ENCODE data around the gene ALG6. TPM values are rescaled to one million over a fixed set of nuclear protein-coding genes. Genes with fewer than 3 reads are reported as not detected.
"Not testable (repeated sequence)": the region's sequence is repeated elsewhere in the genome, so short reads cannot be mapped to it uniquely, and the experiment has no call there.

The ALG6 gene
- total RNA-seq, 1 experiment from 2014 or later = 42.3 TPM

GRCh38 chr1:63328122-63328521, 39.3 kb upstream of the ALG6 start:
- DNase-seq (ENCODE audit: low spot score) = no peak

GRCh38 chr1:63328781-63329180, 38.6 kb upstream of the ALG6 start:
- DNase-seq (ENCODE audit: low spot score) = no peak

- DNase-seq (ENCODE audit: low spot score) = no peak
These were observed 37.7 kb upstream of the ALG6 start for GRCh38 chr1:63329621-63330330.

GRCh38 chr1:63330331-63330916, 37.0 kb upstream of the ALG6 start:
- no peak for DNase-seq (ENCODE audit: low spot score)

- DNase-seq (ENCODE audit: low spot score) = no peak
These were observed 25.0 kb upstream of the ALG6 start for GRCh38 chr1:63342402-63342801.

- no peak for DNase-seq (ENCODE audit: low spot score)
These were observed 23.5 kb upstream of the ALG6 start for GRCh38 chr1:63343922-63344321.

- no peak for DNase-seq (ENCODE audit: low spot score)
These were observed 17.1 kb upstream of the ALG6 start for GRCh38 chr1:63350320-63350719.

GRCh38 chr1:63352736-63353135, 14.7 kb upstream of the ALG6 start:
- DNase-seq (ENCODE audit: low spot score) = no peak

- DNase-seq (ENCODE audit: low spot score) = not testable (repeated sequence)
These were observed 11.2 kb upstream of the ALG6 start for GRCh38 chr1:63356234-63356633.

- DNase-seq (ENCODE audit: low spot score) = no peak
These were observed 7.9 kb upstream of the ALG6 start for GRCh38 chr1:63359561-63359960.

GRCh38 chr1:63362073-63362472, 5.4 kb upstream of the ALG6 start:
- no peak for DNase-seq (ENCODE audit: low spot score)

GRCh38 chr1:63362578-63362977, 4.8 kb upstream of the ALG6 start:
- no peak for DNase-seq (ENCODE audit: low spot score)

- no peak for DNase-seq (ENCODE audit: low spot score)
These were observed 4.4 kb upstream of the ALG6 start for GRCh38 chr1:63363014-63363413.

- no peak for DNase-seq (ENCODE audit: low spot score)
These were observed 566 bp upstream of the ALG6 start for GRCh38 chr1:63366908-63367214.

GRCh38 chr1:63368131-63368530, 704 bp downstream of the ALG6 start:
- no peak for DNase-seq (ENCODE audit: low spot score)

GRCh38 chr1:63379583-63379982, 12.2 kb downstream of the ALG6 start:
- DNase-seq (ENCODE audit: low spot score) = no peak

GRCh38 chr1:63381741-63382140, 14.3 kb downstream of the ALG6 start:
- DNase-seq (ENCODE audit: low spot score) = no peak

GRCh38 chr1:63401945-63402344, 34.5 kb downstream of the ALG6 start:
- no peak for DNase-seq (ENCODE audit: low spot score)

- no peak for DNase-seq (ENCODE audit: low spot score)
These were observed 36.0 kb downstream of the ALG6 start for GRCh38 chr1:63403386-63403785.

GRCh38 chr1:63405021-63405420, 37.6 kb downstream of the ALG6 start:
- no peak for DNase-seq (ENCODE audit: low spot score)

GRCh38 chr1:63405987-63406386, 38.6 kb downstream of the ALG6 start:
- DNase-seq (ENCODE audit: low spot score) = no peak

GRCh38 chr1:63407002-63407401, 39.6 kb downstream of the ALG6 start:
- DNase-seq (ENCODE audit: low spot score) = no peak

GRCh38 chr1:63408331-63408730, 40.9 kb downstream of the ALG6 start:
- DNase-seq (ENCODE audit: low spot score) = no peak

GRCh38 chr1:63411066-63411465, 43.6 kb downstream of the ALG6 start:
- no peak for DNase-seq (ENCODE audit: low spot score)

Data from H4 (cell line).